Retinal pigment epithelial cell (primary cell): ENCODE results near the gene CDK2AP2.

Experiments used
- DNase-seq: peaks from one replicate; pipeline ENCODE4 v3.0.0-alpha.2; 2010; ENCODE audit warnings: low read depth
- H3K4me3 ChIP-seq: 2 replicates; pipeline ENCODE4 v1.5.1; 2011; ENCODE audit warnings: mild to moderate bottlenecking, low read length, control low read depth, moderate library complexity
- TF ChIP-seq, protein P1 (sequence below): conservative IDR thresholded peaks from 2 replicates; pipeline ENCODE4 v1.5.1; 2011; ENCODE audit warnings: low read depth, low read length, control low read depth, inconsistent platforms

The CDK2AP2 gene

DNA sequence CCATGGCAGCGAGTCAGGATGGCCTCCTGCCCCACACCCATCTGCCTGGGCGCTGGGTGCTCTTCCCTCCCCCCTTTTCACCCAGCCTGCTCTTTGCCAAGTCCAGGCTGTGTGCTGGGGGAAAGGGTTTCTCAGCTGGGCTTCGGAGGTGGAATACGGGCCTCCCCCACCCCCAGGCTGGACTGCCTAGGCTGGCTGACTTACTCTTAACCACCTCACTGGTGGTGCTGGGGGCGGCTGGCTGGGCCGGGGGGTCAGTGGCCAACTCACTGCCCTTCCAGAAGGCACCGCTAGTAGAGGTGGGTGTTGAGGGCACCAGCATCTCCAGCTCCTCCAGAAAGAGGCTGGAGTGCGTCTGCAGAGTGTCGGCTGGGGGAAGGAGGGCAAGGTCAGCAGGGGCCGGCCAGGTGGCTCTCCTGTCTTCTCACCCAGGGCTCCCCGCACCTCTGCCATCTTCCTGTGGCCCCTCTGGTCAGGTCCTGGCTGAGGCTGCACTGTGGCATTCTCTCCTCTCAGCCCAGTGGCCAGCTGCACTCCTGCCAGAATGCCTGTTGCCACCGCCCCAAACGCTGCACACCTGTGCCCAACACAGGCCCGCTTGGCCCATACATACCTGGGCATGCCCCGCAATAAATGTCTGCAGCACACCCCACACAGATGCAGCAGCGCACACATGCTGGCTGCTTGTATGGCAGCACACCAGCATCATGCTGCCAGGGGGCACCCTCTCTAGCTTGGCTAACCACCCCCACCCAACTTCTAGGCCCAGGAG, 12.5 kb downstream of the CDK2AP2 start:
- TF ChIP-seq, protein P1, sequence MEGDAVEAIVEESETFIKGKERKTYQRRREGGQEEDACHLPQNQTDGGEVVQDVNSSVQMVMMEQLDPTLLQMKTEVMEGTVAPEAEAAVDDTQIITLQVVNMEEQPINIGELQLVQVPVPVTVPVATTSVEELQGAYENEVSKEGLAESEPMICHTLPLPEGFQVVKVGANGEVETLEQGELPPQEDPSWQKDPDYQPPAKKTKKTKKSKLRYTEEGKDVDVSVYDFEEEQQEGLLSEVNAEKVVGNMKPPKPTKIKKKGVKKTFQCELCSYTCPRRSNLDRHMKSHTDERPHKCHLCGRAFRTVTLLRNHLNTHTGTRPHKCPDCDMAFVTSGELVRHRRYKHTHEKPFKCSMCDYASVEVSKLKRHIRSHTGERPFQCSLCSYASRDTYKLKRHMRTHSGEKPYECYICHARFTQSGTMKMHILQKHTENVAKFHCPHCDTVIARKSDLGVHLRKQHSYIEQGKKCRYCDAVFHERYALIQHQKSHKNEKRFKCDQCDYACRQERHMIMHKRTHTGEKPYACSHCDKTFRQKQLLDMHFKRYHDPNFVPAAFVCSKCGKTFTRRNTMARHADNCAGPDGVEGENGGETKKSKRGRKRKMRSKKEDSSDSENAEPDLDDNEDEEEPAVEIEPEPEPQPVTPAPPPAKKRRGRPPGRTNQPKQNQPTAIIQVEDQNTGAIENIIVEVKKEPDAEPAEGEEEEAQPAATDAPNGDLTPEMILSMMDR: no peak
- H3K4me3 ChIP-seq: no peak overlapping the region
- DNase-seq: no peak

DNA sequence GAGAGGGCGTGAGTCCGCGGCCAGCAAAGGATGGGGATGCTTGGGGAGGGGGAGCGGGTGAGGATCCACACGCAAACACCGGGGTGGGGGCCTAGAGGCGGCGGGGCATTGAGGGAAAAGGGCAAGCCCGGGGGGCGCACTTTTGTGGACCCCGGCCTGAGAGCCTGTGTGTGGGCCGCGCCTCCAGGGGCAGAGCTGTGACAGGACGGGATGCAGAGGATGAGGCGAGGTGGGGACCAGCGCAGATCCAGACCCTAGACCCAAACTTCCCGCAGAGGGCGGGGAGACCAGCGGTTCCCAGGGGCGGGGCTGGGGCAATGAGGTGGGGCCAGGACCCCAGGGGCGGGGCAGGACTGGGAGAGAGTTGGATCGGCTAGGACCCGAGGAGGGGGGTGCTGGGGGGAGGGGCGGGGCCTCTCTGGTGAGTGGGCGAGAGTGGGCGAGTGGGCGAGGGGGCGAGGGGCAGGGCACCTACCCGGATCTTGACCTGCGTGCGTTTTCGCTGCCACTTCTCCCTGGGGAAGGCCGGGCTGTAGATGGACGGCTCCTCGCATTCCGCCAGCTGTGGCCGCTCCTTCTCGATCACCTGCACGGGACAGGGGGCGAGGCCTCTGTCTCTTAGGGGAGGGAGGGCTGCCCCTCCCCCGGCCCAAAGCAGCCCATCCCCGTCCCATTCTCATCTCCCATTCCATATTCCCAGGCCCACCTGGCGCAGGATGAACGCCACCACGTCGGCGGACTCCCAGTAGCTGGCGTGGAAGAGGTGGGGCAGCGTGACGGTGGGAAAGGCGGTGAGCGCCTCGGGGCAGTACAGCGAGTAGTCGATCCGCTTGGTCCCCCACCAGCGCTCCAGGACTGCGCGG, 13.4 kb downstream of the CDK2AP2 start:
- TF ChIP-seq, protein P1: no peak
- no peak overlapping the region for H3K4me3 ChIP-seq
- DNase-seq: no peak

DNA sequence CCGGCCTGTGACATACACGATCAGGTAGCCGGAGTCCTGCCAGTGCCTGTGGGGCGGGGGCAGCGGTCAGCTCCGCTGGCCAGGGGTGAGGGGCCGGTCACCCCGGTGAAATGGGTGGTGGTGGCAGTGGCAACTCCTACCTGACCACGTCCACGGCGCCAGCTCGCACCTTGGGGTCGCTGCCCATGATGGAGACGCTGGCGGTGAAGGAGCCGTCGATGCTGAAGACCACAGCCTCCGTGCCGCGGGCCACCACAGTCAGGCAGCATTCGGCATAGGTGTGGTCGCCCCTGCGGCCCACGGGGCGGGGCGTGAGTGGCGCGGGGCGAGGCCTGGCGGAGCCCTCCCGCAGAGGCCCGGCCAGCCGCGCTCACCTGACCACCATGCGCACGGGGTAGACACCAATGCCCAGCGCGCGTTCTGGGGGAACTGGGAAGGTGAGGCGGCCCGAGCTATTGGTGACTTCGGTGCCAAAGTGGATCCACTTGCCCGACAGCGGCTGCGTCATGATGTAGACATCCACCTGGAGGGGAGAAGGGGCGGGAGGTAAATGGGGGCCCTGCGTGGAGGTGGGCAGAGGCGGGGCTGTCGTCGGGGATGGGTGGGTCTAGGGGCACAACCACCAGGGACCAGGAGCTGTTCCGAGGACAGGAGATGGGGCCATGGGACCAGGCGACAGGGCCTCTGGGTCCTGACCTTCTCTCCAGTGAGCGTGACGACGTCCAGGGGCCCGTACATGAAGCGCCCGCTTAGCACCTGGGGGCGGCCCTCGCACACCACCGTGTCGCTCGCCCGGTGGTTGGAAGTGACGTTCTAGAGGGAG, 14.2 kb downstream of the CDK2AP2 start:
- TF ChIP-seq, protein P1: no peak
- H3K4me3 ChIP-seq: no peak overlapping the region
- no peak for DNase-seq

DNA sequence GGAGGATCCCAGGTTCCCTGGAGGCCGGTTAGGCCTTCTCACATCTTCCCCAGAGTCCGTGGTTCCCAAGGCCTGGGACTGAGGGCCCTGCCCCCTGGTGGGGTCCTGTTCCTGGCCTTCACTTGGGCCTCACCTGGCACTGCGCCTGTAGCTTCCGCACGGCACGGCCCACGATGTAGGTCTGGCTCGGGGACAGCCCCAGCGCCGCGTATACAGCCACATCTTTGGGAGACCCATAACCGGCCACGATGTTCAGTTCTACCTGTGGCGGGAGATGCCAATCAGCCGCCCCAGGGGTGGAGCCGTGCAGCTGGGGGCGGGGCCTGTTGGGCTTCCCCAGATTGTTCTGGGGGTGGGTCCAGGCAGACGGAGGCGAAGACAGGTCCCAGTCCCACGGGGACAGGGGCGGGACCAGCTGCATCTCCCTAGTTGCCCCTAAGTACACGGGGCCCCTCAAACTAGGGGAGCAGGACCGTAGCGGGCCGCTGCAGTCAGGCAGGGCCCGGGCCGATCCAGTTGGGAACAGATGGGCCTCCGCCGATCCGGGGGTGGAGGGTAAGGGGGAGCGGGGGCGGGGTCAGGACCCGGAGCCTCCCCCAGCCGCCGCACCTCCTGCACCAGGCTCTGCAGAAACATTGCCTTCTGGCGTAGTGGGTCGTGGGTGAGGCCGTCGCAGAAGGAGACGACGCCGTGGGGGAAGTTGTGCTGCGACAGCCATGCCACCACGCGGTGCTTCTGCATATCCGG, 15.0 kb downstream of the CDK2AP2 start:
- TF ChIP-seq, protein P1: no peak
- DNase-seq: no peak
- H3K4me3 ChIP-seq: no peak overlapping the region

DNA sequence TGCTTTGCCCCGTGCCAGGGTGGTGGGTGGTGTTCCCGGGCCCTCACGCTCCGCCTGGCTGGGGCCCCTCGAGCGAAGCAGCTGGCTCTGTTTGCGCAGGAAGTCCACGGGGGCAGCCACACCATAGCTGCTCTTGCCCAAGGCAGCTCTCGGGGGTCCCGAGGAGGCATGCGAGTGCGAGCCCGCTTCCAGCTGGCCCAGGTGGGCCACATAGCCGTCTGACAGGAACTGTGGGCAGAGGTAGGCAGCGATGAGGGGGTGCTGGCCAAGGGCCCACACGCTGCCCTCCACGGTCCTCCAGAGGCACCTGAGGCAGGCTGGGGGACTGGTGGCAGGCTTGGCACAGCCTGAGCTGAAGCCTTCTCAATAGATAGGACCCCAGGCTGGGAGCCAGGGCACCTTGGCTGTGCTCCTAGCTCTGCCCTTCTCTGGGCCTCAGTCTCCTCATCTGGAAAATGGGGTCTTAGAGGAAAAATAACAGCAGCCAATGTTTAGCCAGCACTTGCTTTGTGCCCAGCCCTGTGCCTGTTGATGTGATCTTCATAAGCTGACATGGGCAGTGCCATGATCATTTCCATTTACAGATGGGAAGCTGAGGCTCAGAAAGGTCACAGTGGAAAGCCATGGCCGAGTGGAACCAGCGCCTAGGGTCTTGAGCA, 15.8 kb downstream of the CDK2AP2 start:
- H3K4me3 ChIP-seq: no peak overlapping the region
- TF ChIP-seq, protein P1: no peak
- DNase-seq: no peak
